CD4-positive, alpha-beta T cell (primary cell): Measurements from ENCODE around the gene C1QTNF6. TPM values are rescaled to one million over a fixed set of nuclear protein-coding genes. Genes with fewer than 3 reads are reported as not detected.
"Not testable (repeated sequence)": the region's sequence is repeated elsewhere in the genome, so short reads cannot be mapped to it uniquely, and the experiment has no call there.

Experiments used
- ATAC-seq: fragments of 200-7000 bp; cut with Tn5 transposase; one replicate; pipeline ENCODE4 v1.10.0; 2022; ENCODE audit warnings: mild to moderate bottlenecking; ENCODE audit not compliant: poor library complexity
- CTCF ChIA-PET: fragments of 350-600 bp; sonication (Branson Sonifier 250); formaldehyde crosslinking; loops from one replicate; lab custom pipeline; 2021; ENCODE audit warnings: antibody characterized with exemption, inconsistent platforms; lab: Charles Lee
- POLR2A ChIA-PET: fragments of 350-600 bp; sonication (Branson Sonifier 250); formaldehyde crosslinking; loops from one replicate; lab custom pipeline; 2021; ENCODE audit warnings: antibody characterized with exemption, inconsistent platforms; lab: Charles Lee
- DNase-seq, 14 experiments: peaks; one replicate each; pipeline ENCODE4 v3.0.0-alpha.2; 2013 to 2020; ENCODE audit warnings: mixed read lengths in 2 of 14
- H3K27ac ChIP-seq, 2 donors: one replicate each; pipeline versions ENCODE4 v1.5.1 to v1.7.0; 2013; ENCODE audit warnings: low read length in 2 of 2, low read depth in 1 of 2, mild to moderate bottlenecking in 1 of 2
- H3K27me3 ChIP-seq, 2 experiments: 1 replicate in 1 of 2; 2 replicates in 1 of 2; pipeline versions ENCODE4 v1.6.1 to v1.7.0; 2013; ENCODE audit warnings: low read length in 2 of 2, control low read depth in 1 of 2, mild to moderate bottlenecking in 1 of 2, moderate library complexity in 1 of 2; ENCODE audit not compliant: insufficient read depth in 2 of 2, control insufficient read depth in 1 of 2
- H3K36me3 ChIP-seq: one replicate; pipeline ENCODE4 v1.6.1; 2013; ENCODE audit warnings: low read length, control low read depth; ENCODE audit not compliant: insufficient read depth
- H3K4me1 ChIP-seq: one replicate; pipeline ENCODE4 v1.6.1; 2013; ENCODE audit warnings: low read length, control low read depth; ENCODE audit not compliant: insufficient read depth
- H3K4me3 ChIP-seq: one replicate; pipeline ENCODE4 v1.5.1; 2013; ENCODE audit warnings: mild to moderate bottlenecking, low read length, moderate library complexity
- H3K9me3 ChIP-seq, 2 experiments: 1 replicate in 1 of 2; 2 replicates in 1 of 2; pipeline versions ENCODE4 v1.6.1 to v1.7.0; 2013; ENCODE audit warnings: low read length in 2 of 2, mild to moderate bottlenecking in 2 of 2, control low read depth in 1 of 2, moderate library complexity in 1 of 2; ENCODE audit not compliant: control insufficient read depth in 1 of 2, insufficient read depth in 1 of 2
- H3K27ac Mint-ChIP-seq: one replicate; pipeline ENCODE4 v1.8.0; 2020; ENCODE audit warnings: mixed read lengths
- H3K27me3 Mint-ChIP-seq: one replicate; pipeline ENCODE4 v1.8.0; 2021; ENCODE audit warnings: mixed read lengths
- H3K36me3 Mint-ChIP-seq: one replicate; pipeline ENCODE4 v1.8.0; 2021; ENCODE audit warnings: low read depth, mixed read lengths
- H3K4me1 Mint-ChIP-seq: one replicate; pipeline ENCODE4 v1.8.0; 2021; ENCODE audit warnings: low read depth, mixed read lengths
- H3K4me3 Mint-ChIP-seq: one replicate; pipeline ENCODE4 v1.8.0; 2020; ENCODE audit warnings: mild to moderate bottlenecking, mixed read lengths
- H3K9me3 Mint-ChIP-seq: one replicate; pipeline ENCODE4 v1.8.0; 2020; ENCODE audit warnings: mixed read lengths
- intact Hi-C, 2 experiments: fragments of 100-400 bp; cut with DNase I in 1 of 2; cut with micrococcal nuclease in 1 of 2; formaldehyde crosslinking; loops; one replicate each; pipeline versions ENCODE4 v1.15.1 to v1.9.0; 2023 to 2025; cut with DNase I, micrococcal nuclease
- total RNA-seq, 174 experiments: library from RNA in 2 of 174; stranded (reverse) in 2 of 174; gene quantifications; one replicate each; pipeline ENCODE4 v1.2.3 and lab custom pipeline; 2021 to 2026
- TF ChIP-seq, protein P1 (sequence below): fragments of 200-600 bp; IDR thresholded peaks from one replicate; pipeline ENCODE4 v1.8.0; 2022; ENCODE audit warnings: antibody characterized with exemption, mild to moderate bottlenecking

Gene C1QTNF6
- total RNA-seq, 2 experiments from 2014 or later = 11.9 to 12.1 TPM

DNA sequence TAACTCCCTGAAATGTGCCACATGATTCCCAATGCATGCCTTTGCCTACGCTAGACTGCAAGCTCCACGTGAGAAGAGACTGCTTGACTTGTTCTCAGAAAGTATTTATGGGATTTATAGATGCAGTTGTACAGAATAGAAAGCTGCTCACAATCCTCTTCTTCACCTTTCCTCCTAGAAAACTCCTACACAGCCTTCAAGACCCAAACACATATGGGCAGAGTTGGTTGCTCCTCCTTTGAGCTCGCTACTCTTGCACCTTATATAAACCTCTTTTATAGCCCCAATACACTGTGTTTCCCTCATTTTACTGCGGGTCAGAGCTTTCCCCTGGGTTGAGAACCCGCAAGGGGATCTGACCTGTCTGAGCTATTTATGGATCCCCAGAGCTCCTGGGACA, 16.4 kb downstream of the C1QTNF6 start:
- peak overlapping the region; percentile 49 for H3K27ac Mint-ChIP-seq
- H3K9me3 ChIP-seq = no peaks in the 10 kb centered on the region
- H3K4me1 ChIP-seq = peaks cover 54% of the 10 kb centered on the region
- DNase-seq (no peak), ATAC-seq (no peak)
- POLR2A ChIA-PET = interaction anchor here (1.5 kb wide), 1 partner anchor 50 kb away, joined by 4 read pairs; no protein-coding TSS in a partner anchor
- peaks cover 44% of the 10 kb centered on the region for H3K4me1 Mint-ChIP-seq
- H3K27me3 ChIP-seq = no peaks in the 10 kb centered on the region
- no peak overlapping the region for H3K27ac ChIP-seq
- intact Hi-C loops = loop anchor here in 1 of 2 experiments (10.0 kb wide), 1 partner anchor 253 kb away; the partner anchor contains the start of gene ELFN2
- CTCF ChIA-PET = no interaction called here
- TF ChIP-seq, protein P1, sequence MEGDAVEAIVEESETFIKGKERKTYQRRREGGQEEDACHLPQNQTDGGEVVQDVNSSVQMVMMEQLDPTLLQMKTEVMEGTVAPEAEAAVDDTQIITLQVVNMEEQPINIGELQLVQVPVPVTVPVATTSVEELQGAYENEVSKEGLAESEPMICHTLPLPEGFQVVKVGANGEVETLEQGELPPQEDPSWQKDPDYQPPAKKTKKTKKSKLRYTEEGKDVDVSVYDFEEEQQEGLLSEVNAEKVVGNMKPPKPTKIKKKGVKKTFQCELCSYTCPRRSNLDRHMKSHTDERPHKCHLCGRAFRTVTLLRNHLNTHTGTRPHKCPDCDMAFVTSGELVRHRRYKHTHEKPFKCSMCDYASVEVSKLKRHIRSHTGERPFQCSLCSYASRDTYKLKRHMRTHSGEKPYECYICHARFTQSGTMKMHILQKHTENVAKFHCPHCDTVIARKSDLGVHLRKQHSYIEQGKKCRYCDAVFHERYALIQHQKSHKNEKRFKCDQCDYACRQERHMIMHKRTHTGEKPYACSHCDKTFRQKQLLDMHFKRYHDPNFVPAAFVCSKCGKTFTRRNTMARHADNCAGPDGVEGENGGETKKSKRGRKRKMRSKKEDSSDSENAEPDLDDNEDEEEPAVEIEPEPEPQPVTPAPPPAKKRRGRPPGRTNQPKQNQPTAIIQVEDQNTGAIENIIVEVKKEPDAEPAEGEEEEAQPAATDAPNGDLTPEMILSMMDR = no peak
- H3K36me3 ChIP-seq = no peaks in the 10 kb centered on the region
- H3K4me3 ChIP-seq = no peak overlapping the region
- H3K9me3 Mint-ChIP-seq = no peaks in the 10 kb centered on the region
- no peak overlapping the region for H3K4me3 Mint-ChIP-seq
- no peaks in the 10 kb centered on the region for H3K27me3 Mint-ChIP-seq
- no peaks in the 10 kb centered on the region for H3K36me3 Mint-ChIP-seq

DNA sequence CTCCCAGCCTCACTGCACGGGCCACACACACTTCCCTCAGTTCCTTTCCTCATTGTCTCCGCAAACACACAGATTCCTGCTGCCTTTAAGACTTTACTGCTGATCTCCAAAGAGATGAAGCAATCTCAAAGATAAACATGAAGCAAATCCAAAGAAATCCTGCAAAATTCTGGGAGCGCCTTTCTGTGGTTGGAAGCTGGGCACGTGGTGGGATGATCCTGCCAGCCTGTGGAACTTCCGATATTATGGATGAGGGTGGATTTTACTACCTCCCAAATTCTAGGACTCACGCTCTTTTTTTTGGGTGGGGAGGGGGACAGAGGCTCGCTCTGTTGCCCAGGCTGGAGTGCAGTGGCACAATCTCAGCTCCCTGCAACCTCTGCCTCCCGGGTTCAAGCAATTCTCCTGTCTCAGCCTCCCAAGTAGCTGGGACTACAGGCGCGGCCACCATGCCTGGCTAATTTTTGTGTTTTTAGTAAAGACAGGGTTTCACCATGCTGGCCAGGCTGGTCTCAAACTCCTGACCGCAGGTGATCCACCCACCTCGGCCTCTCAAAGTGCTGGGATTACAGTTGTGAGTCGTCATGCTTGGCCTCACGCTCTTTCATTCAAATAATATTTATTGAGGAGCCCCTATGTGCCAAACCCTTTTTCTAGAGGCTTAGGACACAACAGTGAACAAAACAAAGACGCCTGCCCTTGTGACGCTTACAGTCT, 17.2 kb downstream of the C1QTNF6 start:
- peaks cover 55% of the 10 kb centered on the region for H3K4me1 ChIP-seq
- H3K9me3 ChIP-seq, H3K4me3 Mint-ChIP-seq, H3K36me3 ChIP-seq, H3K27me3 Mint-ChIP-seq, H3K36me3 Mint-ChIP-seq, ATAC-seq, H3K9me3 Mint-ChIP-seq, CTCF ChIA-PET, H3K27me3 ChIP-seq, H3K27ac ChIP-seq, H3K4me3 ChIP-seq: not testable (repeated sequence)
- intact Hi-C loops = loop anchor here in 1 of 2 experiments (10.0 kb wide), 1 partner anchor 254 kb away; the partner anchor contains the start of gene ELFN2
- peak in 1 of 14 experiments; percentile 8 for DNase-seq
- POLR2A ChIA-PET = interaction anchor here (0.9 to 1.5 kb wide), 6 partner anchors 17 to 71 kb away, joined by 3 to 4 read pairs (median 3); partner anchors contain the start of gene C1QTNF6
- peak overlapping the region; percentile 51 for H3K27ac Mint-ChIP-seq
- H3K4me1 Mint-ChIP-seq = peaks cover 46% of the 10 kb centered on the region

DNA sequence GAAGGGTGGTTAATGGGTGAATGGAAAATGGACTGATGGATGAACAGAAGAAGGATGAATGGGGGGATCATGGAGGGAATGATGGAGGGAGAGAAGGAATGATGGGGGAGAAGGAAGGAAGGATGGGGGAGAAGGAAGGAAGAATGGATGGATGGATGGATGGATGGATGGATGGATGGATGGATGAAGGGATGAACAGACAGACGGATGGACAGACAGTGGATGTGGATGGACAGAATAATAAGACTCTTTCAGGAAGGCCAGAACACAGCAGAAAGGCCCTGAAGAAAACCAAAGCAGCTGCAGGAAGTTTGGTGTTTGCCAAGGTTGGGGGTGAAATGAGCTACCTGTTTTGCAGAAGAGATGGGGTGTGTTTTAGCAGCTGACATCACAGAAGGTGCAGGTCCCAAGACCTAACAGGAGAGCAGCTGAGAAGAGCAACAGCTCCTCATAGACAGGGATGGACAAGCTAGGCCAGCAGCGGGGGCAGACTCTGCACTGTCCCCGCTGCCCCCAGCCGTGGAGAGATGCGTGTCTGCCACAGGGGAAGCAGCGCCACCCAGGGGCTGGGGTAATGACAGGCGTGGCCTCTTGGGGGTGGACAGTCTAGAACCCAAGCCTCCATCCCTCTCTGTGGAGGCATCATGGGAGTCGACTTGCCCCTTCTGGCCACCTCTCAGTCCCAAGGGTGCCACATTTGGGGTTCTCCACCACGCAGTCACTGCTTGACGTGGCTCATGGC, 17.9 kb downstream of the C1QTNF6 start:
- POLR2A ChIA-PET = interaction anchor here (0.7 to 1.0 kb wide), 6 partner anchors 18 to 72 kb away, joined by 3 read pairs; partner anchors contain the start of genes C1QTNF6 and IL2RB
- no peaks in the 10 kb centered on the region for H3K27me3 Mint-ChIP-seq
- H3K27ac ChIP-seq = no peak overlapping the region
- H3K27me3 ChIP-seq = no peaks in the 10 kb centered on the region
- peaks cover 57% of the 10 kb centered on the region for H3K4me1 ChIP-seq
- TF ChIP-seq, protein P1 = no peak
- intact Hi-C loops = loop anchor here (5.0 to 10.0 kb wide), 3 partner anchors 48 to 287 kb away; partner anchors contain the start of gene ELFN2 (in 1 of the 2)
- CTCF ChIA-PET = no interaction called here
- DNase-seq (peak in 5 of 14 experiments; percentile 32 to 56 (median 35)), ATAC-seq (peak; percentile 44)
- no peaks in the 10 kb centered on the region for H3K36me3 Mint-ChIP-seq
- H3K36me3 ChIP-seq = no peaks in the 10 kb centered on the region
- peaks cover 53% of the 10 kb centered on the region for H3K4me1 Mint-ChIP-seq
- no peaks in the 10 kb centered on the region for H3K9me3 Mint-ChIP-seq
- H3K4me3 Mint-ChIP-seq = no peak overlapping the region
- peak overlapping the region; percentile 51 for H3K27ac Mint-ChIP-seq
- H3K9me3 ChIP-seq = no peaks in the 10 kb centered on the region
- H3K4me3 ChIP-seq = no peak overlapping the region
